AG10803 (cell line): ENCODE measurements around the gene EDC3.
A peak's percentile ranks its signal among the peaks of the same experiment; 100 is the strongest.

ENCODE experiments used
- DNase-seq: peaks from one replicate; pipeline ENCODE4 v3.0.0; 2010; ENCODE audit warnings: low read depth
- H3K4me3 ChIP-seq: 2 replicates; pipeline ENCODE4 v1.5.1; 2011; ENCODE audit warnings: mild to moderate bottlenecking, low read length, control low read depth
- TF ChIP-seq, protein P1 (sequence below): conservative IDR thresholded peaks from 2 replicates; pipeline ENCODE4 v1.5.1; 2011; ENCODE audit warnings: mild to moderate bottlenecking, low read length, control low read depth, inconsistent platforms

Gene EDC3

DNA sequence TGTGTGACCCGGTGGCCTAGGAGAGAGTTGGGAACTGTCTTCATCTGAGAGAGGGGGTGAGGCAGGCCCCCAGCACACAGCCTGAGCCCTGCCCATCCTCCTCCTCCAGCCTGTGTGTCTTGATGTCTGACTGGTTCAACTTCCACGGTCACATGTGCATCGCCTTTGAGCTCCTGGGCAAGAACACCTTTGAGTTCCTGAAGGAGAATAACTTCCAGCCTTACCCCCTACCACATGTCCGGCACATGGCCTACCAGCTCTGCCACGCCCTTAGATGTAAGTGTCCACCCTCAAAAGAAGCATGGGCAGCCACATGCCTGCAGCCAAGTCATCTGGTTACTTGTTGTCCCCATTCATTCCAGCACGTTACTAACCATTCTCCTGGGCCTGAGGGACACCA is 70.1 kb downstream of the EDC3 start:
- no peak overlapping the region for H3K4me3 ChIP-seq
- DNase-seq, result no peak
- TF ChIP-seq, protein P1, sequence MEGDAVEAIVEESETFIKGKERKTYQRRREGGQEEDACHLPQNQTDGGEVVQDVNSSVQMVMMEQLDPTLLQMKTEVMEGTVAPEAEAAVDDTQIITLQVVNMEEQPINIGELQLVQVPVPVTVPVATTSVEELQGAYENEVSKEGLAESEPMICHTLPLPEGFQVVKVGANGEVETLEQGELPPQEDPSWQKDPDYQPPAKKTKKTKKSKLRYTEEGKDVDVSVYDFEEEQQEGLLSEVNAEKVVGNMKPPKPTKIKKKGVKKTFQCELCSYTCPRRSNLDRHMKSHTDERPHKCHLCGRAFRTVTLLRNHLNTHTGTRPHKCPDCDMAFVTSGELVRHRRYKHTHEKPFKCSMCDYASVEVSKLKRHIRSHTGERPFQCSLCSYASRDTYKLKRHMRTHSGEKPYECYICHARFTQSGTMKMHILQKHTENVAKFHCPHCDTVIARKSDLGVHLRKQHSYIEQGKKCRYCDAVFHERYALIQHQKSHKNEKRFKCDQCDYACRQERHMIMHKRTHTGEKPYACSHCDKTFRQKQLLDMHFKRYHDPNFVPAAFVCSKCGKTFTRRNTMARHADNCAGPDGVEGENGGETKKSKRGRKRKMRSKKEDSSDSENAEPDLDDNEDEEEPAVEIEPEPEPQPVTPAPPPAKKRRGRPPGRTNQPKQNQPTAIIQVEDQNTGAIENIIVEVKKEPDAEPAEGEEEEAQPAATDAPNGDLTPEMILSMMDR, result no peak

DNA sequence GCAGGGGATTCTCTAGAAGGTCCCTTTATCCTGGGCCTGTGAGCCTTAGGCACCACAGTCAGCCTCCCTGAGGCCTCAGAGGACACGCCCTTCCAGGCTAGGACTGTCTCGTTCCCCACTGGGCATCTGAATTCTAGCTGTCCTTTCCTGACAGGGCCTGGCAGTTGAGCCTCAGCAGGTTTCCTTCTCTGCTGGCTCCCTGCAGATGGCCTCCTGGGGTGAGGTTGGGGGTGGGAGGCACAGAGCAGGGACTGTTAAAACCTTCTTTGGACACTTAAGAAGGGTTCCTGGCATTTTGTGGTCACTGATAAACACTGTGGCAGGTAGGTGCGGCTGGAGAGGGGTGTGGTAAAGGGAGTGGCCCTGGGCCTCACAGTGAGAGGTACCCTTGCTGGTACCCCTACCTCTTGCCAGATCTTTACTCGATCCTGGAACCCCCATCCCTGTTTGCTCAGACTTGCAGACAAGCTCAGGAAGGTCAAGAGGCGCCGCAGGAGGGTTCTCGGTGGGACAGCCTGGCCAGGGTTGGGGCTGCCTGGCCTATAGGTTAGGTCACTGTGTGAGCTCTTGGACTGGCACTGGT is 71.7 kb downstream of the EDC3 start:
- no peak for DNase-seq
- TF ChIP-seq, protein P1, result no peak

DNA sequence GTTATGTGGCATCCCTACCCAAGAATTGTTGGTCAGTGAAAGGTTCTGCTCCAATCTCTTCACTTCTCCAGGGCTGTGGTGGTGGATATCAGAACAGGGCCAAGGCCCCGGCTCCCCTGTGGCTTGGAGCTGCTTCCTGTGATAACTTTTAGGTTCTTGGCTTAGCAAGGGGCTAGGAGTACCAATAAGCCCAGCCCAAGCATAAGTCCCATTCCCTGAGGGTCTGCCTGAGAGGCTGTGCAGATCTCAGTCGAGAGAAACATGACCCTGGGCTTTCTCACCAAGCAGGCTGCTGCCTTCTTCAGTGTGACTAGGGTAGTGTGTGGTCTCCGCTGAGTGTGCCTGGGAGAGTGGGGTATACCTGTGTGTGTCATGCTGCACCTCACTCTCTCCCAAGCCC is 73.1 kb downstream of the EDC3 start:
- no peak for DNase-seq
- no peak overlapping the region for H3K4me3 ChIP-seq
- TF ChIP-seq, protein P1, result no peak

More for the DNA sequence above, 71.7 kb downstream of the EDC3 start:
- H3K4me3 ChIP-seq, result no peak overlapping the region

DNA sequence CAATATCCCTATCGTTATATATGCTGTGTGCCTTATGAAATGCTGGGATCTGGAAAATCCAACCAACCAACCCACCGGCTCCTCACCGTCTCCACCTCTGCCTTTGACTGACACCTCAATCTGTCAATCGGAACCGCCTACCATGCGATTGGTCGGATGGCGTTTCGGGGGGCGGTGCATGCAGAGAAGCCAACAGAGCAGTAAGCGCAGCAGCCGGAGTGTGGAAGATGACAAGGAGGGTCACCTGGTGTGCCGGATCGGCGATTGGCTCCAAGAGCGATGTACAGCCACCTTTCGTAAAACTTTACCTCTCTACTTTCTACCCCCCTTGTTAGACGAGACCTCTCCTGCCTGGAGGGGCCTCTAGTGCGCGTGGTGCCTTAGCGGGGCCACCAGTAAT is 73.9 kb downstream of the EDC3 start:
- TF ChIP-seq, protein P1, result no peak
- no peak overlapping the region for H3K4me3 ChIP-seq
- DNase-seq, result no peak

DNA sequence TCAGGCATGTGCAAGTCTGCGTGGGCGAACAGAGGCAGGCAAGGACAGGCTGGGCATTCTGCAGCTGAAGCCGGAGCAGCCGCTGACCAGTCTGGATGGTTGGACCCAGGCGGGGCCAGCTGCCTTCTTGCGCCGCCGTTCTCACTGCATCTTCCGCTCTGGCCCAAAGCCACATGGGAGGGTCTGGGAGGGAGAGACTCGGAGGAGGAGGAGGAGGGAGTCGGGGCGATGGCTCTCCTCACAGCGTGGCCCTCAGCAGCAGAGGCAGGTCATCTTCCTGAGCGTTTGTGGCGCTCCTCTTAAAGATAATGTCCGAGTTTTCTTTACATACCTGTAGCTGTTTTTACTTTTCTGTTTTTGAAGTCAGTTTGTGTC is 74.3 kb downstream of the EDC3 start:
- no peak overlapping the region for H3K4me3 ChIP-seq
- TF ChIP-seq, protein P1, result no peak
- DNase-seq, result no peak

DNA sequence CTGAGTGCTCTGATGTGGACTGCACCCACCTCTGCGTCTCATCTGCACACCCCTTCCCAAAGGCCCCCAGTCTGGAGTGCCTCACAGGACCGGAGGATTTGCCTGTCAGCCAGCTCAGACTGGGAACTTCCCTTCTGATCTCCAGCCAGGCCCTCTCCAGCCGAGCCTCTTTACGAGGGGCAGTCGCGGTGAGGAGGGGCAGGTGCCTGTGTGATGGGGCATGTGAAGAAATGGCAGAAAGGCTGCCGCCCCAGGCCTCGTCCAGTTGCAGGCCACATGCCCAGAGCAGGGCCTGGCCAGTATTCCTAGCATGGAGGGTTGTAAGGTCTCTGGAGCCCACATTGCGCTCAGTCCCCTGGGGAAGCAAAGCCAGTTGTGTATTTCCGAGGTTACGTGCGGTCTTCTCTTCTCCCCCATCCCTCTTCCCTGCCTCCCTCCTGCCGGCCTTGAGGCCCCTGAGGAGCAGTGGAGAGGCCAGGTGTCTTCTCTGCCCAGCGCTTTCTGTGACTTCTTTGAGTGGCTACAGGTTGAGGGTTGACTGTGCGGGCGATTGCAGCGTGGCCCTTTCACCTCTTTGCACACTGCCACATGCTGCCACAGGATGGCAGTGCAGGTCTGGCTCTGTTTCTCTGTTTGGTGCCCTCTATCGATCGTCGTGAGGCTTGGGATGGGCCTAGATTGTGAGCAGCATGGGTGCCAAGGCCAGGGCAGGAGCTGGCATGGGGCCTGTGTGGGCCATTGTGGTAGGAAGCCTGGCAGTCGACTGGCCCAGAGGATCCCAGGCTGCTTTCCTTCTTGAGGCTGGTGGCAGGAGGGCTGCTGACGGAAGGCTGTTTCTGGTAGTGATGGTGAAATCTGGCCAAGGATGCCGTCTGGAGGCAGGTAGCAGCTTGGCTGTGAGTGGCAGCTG is 74.9 kb downstream of the EDC3 start:
- DNase-seq, result peak; percentile 69
- no peak overlapping the region for H3K4me3 ChIP-seq
- TF ChIP-seq, protein P1, result peak; percentile 98
